Measurements from ENCODE around the gene SLC38A2.

The SLC38A2 gene

GRCh38 chr12:46372544-46373300 is at the start of gene SLC38A2:
Gene SLC38A2 (minus strand): TSS chr12:46372773. CDS start chr12:46371293, 1,480 bp downstream.
- TF ChIP-seq, protein P1, sequence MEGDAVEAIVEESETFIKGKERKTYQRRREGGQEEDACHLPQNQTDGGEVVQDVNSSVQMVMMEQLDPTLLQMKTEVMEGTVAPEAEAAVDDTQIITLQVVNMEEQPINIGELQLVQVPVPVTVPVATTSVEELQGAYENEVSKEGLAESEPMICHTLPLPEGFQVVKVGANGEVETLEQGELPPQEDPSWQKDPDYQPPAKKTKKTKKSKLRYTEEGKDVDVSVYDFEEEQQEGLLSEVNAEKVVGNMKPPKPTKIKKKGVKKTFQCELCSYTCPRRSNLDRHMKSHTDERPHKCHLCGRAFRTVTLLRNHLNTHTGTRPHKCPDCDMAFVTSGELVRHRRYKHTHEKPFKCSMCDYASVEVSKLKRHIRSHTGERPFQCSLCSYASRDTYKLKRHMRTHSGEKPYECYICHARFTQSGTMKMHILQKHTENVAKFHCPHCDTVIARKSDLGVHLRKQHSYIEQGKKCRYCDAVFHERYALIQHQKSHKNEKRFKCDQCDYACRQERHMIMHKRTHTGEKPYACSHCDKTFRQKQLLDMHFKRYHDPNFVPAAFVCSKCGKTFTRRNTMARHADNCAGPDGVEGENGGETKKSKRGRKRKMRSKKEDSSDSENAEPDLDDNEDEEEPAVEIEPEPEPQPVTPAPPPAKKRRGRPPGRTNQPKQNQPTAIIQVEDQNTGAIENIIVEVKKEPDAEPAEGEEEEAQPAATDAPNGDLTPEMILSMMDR (IDR thresholded peaks at IDR 0.05; ENCODE audit: low read depth, low read length), result no peak
- H3K4me3 ChIP-seq (ENCODE audit: low read depth, low read length), result peak within 1 kb of the TSS; percentile 97

- TF ChIP-seq, protein P1 (IDR thresholded peaks at IDR 0.05; ENCODE audit: low read depth, low read length), result no peak
- H3K4me3 ChIP-seq (ENCODE audit: low read depth, low read length), result no peak overlapping the region
These were observed 47.1 kb upstream of the SLC38A2 start for GRCh38 chr12:46419675-46420074.

GRCh38 chr12:46415552-46415951 is 43.0 kb upstream of the SLC38A2 start:
- TF ChIP-seq, protein P1 (IDR thresholded peaks at IDR 0.05; ENCODE audit: low read depth, low read length), result no peak

DNA sequence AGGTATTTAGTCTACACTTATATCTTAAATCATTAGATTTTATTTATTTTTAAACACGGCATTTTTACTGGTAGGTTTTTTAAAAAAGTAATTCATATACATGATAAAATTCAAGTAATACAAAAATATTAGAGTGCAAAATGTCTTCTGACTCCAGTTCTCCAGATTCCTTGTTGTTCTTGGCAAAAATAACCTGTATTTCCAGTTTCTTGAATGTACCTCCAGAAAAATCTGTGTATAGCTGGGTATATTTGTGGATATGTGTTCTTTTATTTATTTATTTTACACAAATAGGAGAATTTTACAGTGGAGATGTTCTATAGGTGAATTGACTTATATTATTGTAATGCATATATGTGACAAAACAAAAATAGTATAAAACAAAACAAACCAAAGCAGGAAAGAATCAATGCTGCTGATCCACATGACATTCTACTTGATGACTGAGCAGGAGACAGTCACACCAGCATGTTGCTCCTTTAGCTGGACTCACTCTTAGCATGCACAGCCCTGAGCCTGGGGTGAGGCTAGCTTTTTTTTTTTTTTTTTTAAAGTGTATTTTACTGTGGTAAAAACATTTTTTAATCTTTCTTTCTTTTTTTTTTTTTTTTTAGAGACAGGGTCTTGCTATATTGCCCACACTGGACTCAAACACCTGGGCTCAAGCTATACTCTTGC is 42.2 kb upstream of the SLC38A2 start:
- H3K4me3 ChIP-seq (ENCODE audit: low read depth, low read length), result no peak overlapping the region
- TF ChIP-seq, protein P1 (IDR thresholded peaks at IDR 0.05; ENCODE audit: low read depth, low read length), result no peak

More at GRCh38 chr12:46415552-46415951, 43.0 kb upstream of the SLC38A2 start:
- no peak overlapping the region for H3K4me3 ChIP-seq (ENCODE audit: low read depth, low read length)

GRCh38 chr12:46413368-46413767 is 40.8 kb upstream of the SLC38A2 start:
- TF ChIP-seq, protein P1 (IDR thresholded peaks at IDR 0.05; ENCODE audit: low read depth, low read length), result no peak
- no peak overlapping the region for H3K4me3 ChIP-seq (ENCODE audit: low read depth, low read length)

DNA sequence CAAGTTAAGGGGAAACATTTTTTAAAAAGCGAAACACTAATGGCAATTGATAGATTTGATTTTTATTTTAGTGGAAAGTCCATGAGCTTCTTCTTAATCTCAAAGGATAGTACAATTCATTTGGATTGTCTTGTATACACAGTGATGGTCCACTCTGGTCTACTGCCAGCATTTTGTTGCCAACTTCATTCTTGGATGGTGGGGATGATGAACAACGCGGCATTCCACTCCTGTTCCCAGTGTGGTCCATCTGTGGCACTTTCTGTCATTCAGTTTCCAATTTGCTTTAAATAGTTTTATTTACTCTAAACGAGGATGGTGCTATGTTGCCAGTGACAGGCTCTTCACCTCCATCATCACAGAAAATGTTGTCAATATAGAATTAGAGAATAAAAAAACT is 40.3 kb upstream of the SLC38A2 start:
- TF ChIP-seq, protein P1 (IDR thresholded peaks at IDR 0.05; ENCODE audit: low read depth, low read length), result no peak
- H3K4me3 ChIP-seq (ENCODE audit: low read depth, low read length), result no peak overlapping the region

DNA sequence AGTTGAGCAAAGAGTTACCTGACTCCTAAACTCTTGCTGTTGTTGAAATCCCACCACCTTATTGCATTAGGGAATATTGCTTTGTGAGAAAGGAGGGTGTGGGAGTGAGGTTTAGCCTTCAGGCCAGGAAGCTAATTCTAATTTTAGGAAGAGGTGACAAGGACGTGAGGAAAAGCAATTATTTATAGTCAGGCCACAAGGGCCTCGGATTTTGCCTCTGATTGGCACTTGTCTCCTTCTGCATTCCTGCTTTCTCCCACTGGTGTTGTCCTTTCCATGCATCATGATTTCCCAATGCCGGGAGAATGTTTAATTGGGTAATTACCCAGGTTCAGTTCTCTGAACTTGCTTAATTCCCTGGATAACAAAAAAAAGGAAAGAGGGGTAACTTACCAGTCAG is 37.9 kb upstream of the SLC38A2 start:
- TF ChIP-seq, protein P1 (IDR thresholded peaks at IDR 0.05; ENCODE audit: low read depth, low read length), result no peak
- no peak overlapping the region for H3K4me3 ChIP-seq (ENCODE audit: low read depth, low read length)
